KMS-11 (cell line): ENCODE data around the gene SLC45A3.

Source experiments
- H2AFZ ChIP-seq: fragments of 200-600 bp; sonication (generic); 2 replicates; pipeline ENCODE4 v1.6.1; 2016; ENCODE audit warnings: antibody characterized with exemption, mixed run types, low read depth
- H3K27ac ChIP-seq: fragments of 200-600 bp; sonication (generic); 2 replicates; pipeline ENCODE4 v1.6.1; 2016; ENCODE audit warnings: mild to moderate bottlenecking, mixed run types
- H3K27me3 ChIP-seq: fragments of 200-600 bp; sonication (generic); 2 replicates; pipeline ENCODE4 v1.6.1; 2017; ENCODE audit warnings: mild to moderate bottlenecking, low read depth, mixed run types, moderate library complexity; ENCODE audit not compliant: insufficient read depth
- H3K36me3 ChIP-seq: fragments of 200-600 bp; sonication (generic); 2 replicates; pipeline ENCODE4 v1.6.1; 2017; ENCODE audit warnings: mild to moderate bottlenecking, mixed run types; ENCODE audit not compliant: insufficient read depth
- H3K4me1 ChIP-seq: fragments of 200-600 bp; sonication (generic); 2 replicates; pipeline ENCODE4 v1.6.1; 2016; ENCODE audit warnings: mild to moderate bottlenecking, low read depth, mixed run types; ENCODE audit not compliant: poor library complexity, severe bottlenecking
- H3K4me2 ChIP-seq: fragments of 200-600 bp; sonication (generic); 2 replicates; pipeline ENCODE4 v1.7.0; 2016; ENCODE audit warnings: mild to moderate bottlenecking, mixed run types
- H3K4me3 ChIP-seq: fragments of 200-600 bp; sonication (generic); IDR thresholded peaks from 2 replicates; pipeline ENCODE4 v1.6.1; 2017; ENCODE audit warnings: low read depth, low read length, mixed read lengths; ENCODE audit not compliant: insufficient read depth
- H3K79me2 ChIP-seq: fragments of 200-600 bp; sonication (generic); 2 replicates; pipeline ENCODE4 v1.6.1; 2016; ENCODE audit warnings: low read depth, mixed run types; ENCODE audit not compliant: insufficient read depth
- H3K9ac ChIP-seq: fragments of 200-600 bp; sonication (generic); 2 replicates; pipeline ENCODE4 v1.6.1; 2016; ENCODE audit warnings: mild to moderate bottlenecking, mixed run types
- H4K20me1 ChIP-seq: fragments of 200-600 bp; sonication (generic); 2 replicates; pipeline ENCODE4 v1.6.1; 2016; ENCODE audit warnings: mild to moderate bottlenecking, mixed run types; ENCODE audit not compliant: insufficient read depth
- CTCF ChIP-seq: fragments of 200-600 bp; sonication (generic); conservative IDR thresholded peaks from 2 replicates; pipeline ENCODE4 v1.6.1; 2017; ENCODE audit warnings: low read depth, mild to moderate bottlenecking, antibody characterized with exemption, low read length, moderate library complexity, mixed read lengths

The SLC45A3 gene

DNA sequence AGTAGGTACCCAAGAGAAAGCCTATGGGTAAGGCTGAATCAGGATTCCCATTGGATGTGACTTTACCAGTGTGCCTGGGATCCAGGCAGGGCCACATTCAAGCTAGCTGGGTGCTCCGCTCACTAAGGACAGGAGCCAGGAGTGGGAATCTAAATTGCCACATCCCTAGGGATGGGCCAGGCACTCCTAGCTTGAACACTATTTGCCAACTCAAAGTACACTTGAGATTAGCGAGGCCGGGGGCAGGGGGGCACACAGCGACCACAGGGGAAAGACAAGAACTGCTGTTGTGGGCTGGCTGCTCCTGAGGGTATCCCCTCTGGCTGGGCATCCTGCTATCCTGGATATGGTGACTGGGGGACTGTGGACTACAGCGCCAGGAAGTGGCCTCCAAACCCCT is 4.3 kb downstream of the SLC45A3 start:
- H3K4me2 ChIP-seq: no peak overlapping the region

GRCh38 chr1:205675247-205675646 is 5.1 kb downstream of the SLC45A3 start:
- TF ChIP-seq CTCF: no peak
- Histone ChIP-seq H3K4me2 (no peak overlapping the region), H2AFZ (no peak overlapping the region), H3K36me3 (no peaks in the 10 kb centered on the region), H3K27ac (no peak overlapping the region), H4K20me1 (no peaks in the 10 kb centered on the region), H3K79me2 (no peaks in the 10 kb centered on the region), H3K27me3 (peaks cover 15% of the 10 kb centered on the region), H3K4me3 (no peak overlapping the region), H3K9ac (no peak overlapping the region), H3K4me1 (peaks cover 23% of the 10 kb centered on the region)

More for the DNA sequence above, 4.3 kb downstream of the SLC45A3 start:
- no peak overlapping the region for H2AFZ ChIP-seq
- no peaks in the 10 kb centered on the region for H3K79me2 ChIP-seq
- no peaks in the 10 kb centered on the region for H4K20me1 ChIP-seq
- H3K4me3 ChIP-seq: no peak overlapping the region
- H3K4me1 ChIP-seq: peaks cover 23% of the 10 kb centered on the region
- H3K27ac ChIP-seq: no peak overlapping the region
- peaks cover 19% of the 10 kb centered on the region for H3K27me3 ChIP-seq
- no peak overlapping the region for H3K9ac ChIP-seq
- H3K36me3 ChIP-seq: no peaks in the 10 kb centered on the region
- TF ChIP-seq CTCF: no peak

DNA sequence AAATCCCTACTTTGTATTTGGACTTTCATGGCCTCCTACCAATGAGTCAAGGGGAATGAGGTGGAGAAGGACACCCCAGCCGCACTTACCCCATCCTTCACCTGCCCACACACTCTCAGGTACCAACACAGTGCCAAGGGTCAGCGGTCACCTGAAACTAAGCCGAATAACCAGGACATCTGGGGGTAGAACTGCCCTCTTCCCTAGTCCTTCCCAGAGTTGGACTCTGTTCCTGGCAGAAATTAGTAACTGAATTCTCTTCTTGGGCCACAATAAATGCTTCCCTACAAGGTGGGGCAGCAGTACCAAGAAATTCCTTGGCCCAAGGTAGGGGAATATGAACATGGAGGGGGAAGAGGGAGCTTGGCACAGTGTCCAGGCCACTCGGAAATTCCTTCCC is 7.3 kb downstream of the SLC45A3 start:
- Histone ChIP-seq H3K4me1 (peaks cover 13% of the 10 kb centered on the region), H3K4me2 (no peak overlapping the region), H2AFZ (no peak overlapping the region), H3K27ac (no peak overlapping the region), H3K27me3 (no peaks in the 10 kb centered on the region; the same call in 1 of the 2 replicates), H3K36me3 (no peaks in the 10 kb centered on the region), H3K79me2 (no peaks in the 10 kb centered on the region), H3K4me3 (no peak overlapping the region), H3K9ac (no peak overlapping the region), H4K20me1 (no peaks in the 10 kb centered on the region)
- no peak for TF ChIP-seq CTCF

GRCh38 chr1:205672395-205672889 is 7.9 kb downstream of the SLC45A3 start:
- no peaks in the 10 kb centered on the region; the same call in 1 of the 2 replicates for H3K27me3 ChIP-seq
- no peak overlapping the region for H3K27ac ChIP-seq
- no peaks in the 10 kb centered on the region for H3K79me2 ChIP-seq
- H3K36me3 ChIP-seq: no peaks in the 10 kb centered on the region
- no peak overlapping the region for H2AFZ ChIP-seq
- no peaks in the 10 kb centered on the region for H4K20me1 ChIP-seq
- no peak overlapping the region for H3K4me3 ChIP-seq
- TF ChIP-seq CTCF: peak; percentile 57; the same call in 1 of the 2 replicates
- no peak overlapping the region; the same call in 1 of the 2 replicates for H3K4me2 ChIP-seq
- no peak overlapping the region for H3K9ac ChIP-seq
- H3K4me1 ChIP-seq: peaks cover 12% of the 10 kb centered on the region
